Measurements from ENCODE around the gene ATP2B2.
A peak's percentile ranks its signal among the peaks of the same experiment; 100 is the strongest.
"Not testable (repeated sequence)": the region's sequence is repeated elsewhere in the genome, so short reads cannot be mapped to it uniquely, and the experiment has no call there.

Gene ATP2B2

GRCh38 chr3:10505050-10505790 is at the start of gene ATP2B2:
TSS of gene ATP2B2 (minus strand) at chr3:10505586. CDS start at chr3:10449543, 56,043 bp downstream.
- no peak for DNase-seq (ENCODE audit: low read depth)

GRCh38 chr3:10554746-10555145 is 49.4 kb upstream of the ATP2B2 start:
- DNase-seq (ENCODE audit: low read depth) = no peak

GRCh38 chr3:10554236-10554611 is 48.8 kb upstream of the ATP2B2 start:
- no peak for DNase-seq (ENCODE audit: low read depth)

- no peak for DNase-seq (ENCODE audit: low read depth)
Observed at GRCh38 chr3:10553591-10554235, 48.3 kb upstream of the ATP2B2 start.

GRCh38 chr3:10552631-10552943 is 47.2 kb upstream of the ATP2B2 start:
- no peak for DNase-seq (ENCODE audit: low read depth)

- DNase-seq (ENCODE audit: low read depth) = peak; percentile 55
Observed at GRCh38 chr3:10551821-10552630, 46.6 kb upstream of the ATP2B2 start.

- no peak for DNase-seq (ENCODE audit: low read depth)
Observed at GRCh38 chr3:10551139-10551538, 45.8 kb upstream of the ATP2B2 start.

GRCh38 chr3:10550705-10551104 is 45.3 kb upstream of the ATP2B2 start:
- DNase-seq (ENCODE audit: low read depth) = no peak

GRCh38 chr3:10549617-10550230 is 44.3 kb upstream of the ATP2B2 start:
- DNase-seq (ENCODE audit: low read depth) = no peak

GRCh38 chr3:10548992-10549391 is 43.6 kb upstream of the ATP2B2 start:
- DNase-seq (ENCODE audit: low read depth) = no peak

GRCh38 chr3:10547841-10548783 is 42.7 kb upstream of the ATP2B2 start:
- DNase-seq (ENCODE audit: low read depth) = no peak

- no peak for DNase-seq (ENCODE audit: low read depth)
Observed at GRCh38 chr3:10547413-10547812, 42.0 kb upstream of the ATP2B2 start.

- DNase-seq (ENCODE audit: low read depth) = no peak
Observed at GRCh38 chr3:10546820-10547263, 41.5 kb upstream of the ATP2B2 start.

- DNase-seq (ENCODE audit: low read depth) = no peak
Observed at GRCh38 chr3:10546181-10546624, 40.8 kb upstream of the ATP2B2 start.

- DNase-seq (ENCODE audit: low read depth) = no peak
Observed at GRCh38 chr3:10542518-10542917, 37.1 kb upstream of the ATP2B2 start.

- not testable (repeated sequence) for DNase-seq (ENCODE audit: low read depth)
Observed at GRCh38 chr3:10540347-10540746, 35.0 kb upstream of the ATP2B2 start.

GRCh38 chr3:10534066-10534465 is 28.7 kb upstream of the ATP2B2 start:
- no peak for DNase-seq (ENCODE audit: low read depth)

GRCh38 chr3:10533737-10534023 is 28.3 kb upstream of the ATP2B2 start:
- no peak for DNase-seq (ENCODE audit: low read depth)

- no peak for DNase-seq (ENCODE audit: low read depth)
Observed at GRCh38 chr3:10532939-10533736, 27.8 kb upstream of the ATP2B2 start.

- no peak for DNase-seq (ENCODE audit: low read depth)
Observed at GRCh38 chr3:10531031-10531430, 25.6 kb upstream of the ATP2B2 start.

GRCh38 chr3:10530241-10530640 is 24.9 kb upstream of the ATP2B2 start:
- no peak for DNase-seq (ENCODE audit: low read depth)
